Activated CD4-positive, CD25-positive, alpha-beta regulatory T cell treated with anti-CD3 and anti-CD28 coated beads, Interleukin-2, amount 50 U/mL, for 24 hours (primary cell): ENCODE results near the gene MAN2A2.
A peak's percentile ranks its signal among the peaks of the same experiment; 100 is the strongest.

Experiments used
- ATAC-seq, 2 donors: fragments of 150-1000 bp; cut with Tn5 transposase; one replicate each; pipeline ENCODE4 v1.10.0; 2021; ENCODE audit warnings: mild to moderate bottlenecking in 1 of 2, moderate library complexity in 1 of 2

Gene MAN2A2

GRCh38 chr15:90947577-90948357, 44.7 kb downstream of the MAN2A2 start:
- no peak for ATAC-seq

- ATAC-seq: no peak
Measured at GRCh38 chr15:90948506-90948905, 45.4 kb downstream of the MAN2A2 start.

GRCh38 chr15:90949979-90950675, 47.0 kb downstream of the MAN2A2 start:
- no peak for ATAC-seq

- no peak for ATAC-seq
Measured at GRCh38 chr15:90950676-90951075, 47.6 kb downstream of the MAN2A2 start.

- no peak for ATAC-seq
Measured at GRCh38 chr15:90952901-90953677, 50.0 kb downstream of the MAN2A2 start.

GRCh38 chr15:90953947-90954711, 51.0 kb downstream of the MAN2A2 start:
- no peak for ATAC-seq

- peak; percentile 98 for ATAC-seq
Measured at GRCh38 chr15:90954712-90955623, 51.9 kb downstream of the MAN2A2 start, which contains the start of gene RCCD1. Gene RCCD1, plus strand, starts transcription at chr15:90954884. Its CDS starts 1,851 bp downstream, at chr15:90956735.

GRCh38 chr15:90955624-90956273, 52.6 kb downstream of the MAN2A2 start:
- ATAC-seq: no peak

- no peak for ATAC-seq
Measured at GRCh38 chr15:90956274-90957030, 53.4 kb downstream of the MAN2A2 start.

GRCh38 chr15:90957031-90957790, 54.1 kb downstream of the MAN2A2 start:
- no peak for ATAC-seq

GRCh38 chr15:90957791-90958190, 54.7 kb downstream of the MAN2A2 start:
- ATAC-seq: no peak

GRCh38 chr15:90959028-90959595, 56.0 kb downstream of the MAN2A2 start:
- ATAC-seq: no peak

GRCh38 chr15:90959894-90960293, 56.8 kb downstream of the MAN2A2 start:
- ATAC-seq: no peak

GRCh38 chr15:90960298-90961091, 57.4 kb downstream of the MAN2A2 start:
- ATAC-seq: no peak

- ATAC-seq: no peak
Measured at GRCh38 chr15:90962021-90962420, 58.9 kb downstream of the MAN2A2 start.

GRCh38 chr15:90966262-90966661, 63.2 kb downstream of the MAN2A2 start:
- ATAC-seq: no peak

- ATAC-seq: no peak
Measured at GRCh38 chr15:90967206-90967605, 64.1 kb downstream of the MAN2A2 start.

GRCh38 chr15:90968434-90968833, 65.3 kb downstream of the MAN2A2 start:
- ATAC-seq: no peak
